Choroid plexus epithelial cell (primary cell): Measurements from ENCODE around the gene CFAP90.

Experiments
- DNase-seq: peaks from one replicate; pipeline ENCODE4 v3.0.0-alpha.2; 2010; ENCODE audit warnings: low read depth
- H3K4me3 ChIP-seq: 2 replicates; pipeline ENCODE4 v1.5.1; 2011; ENCODE audit warnings: low read depth, mild to moderate bottlenecking, control low read depth, low read length, moderate library complexity
- CTCF ChIP-seq: conservative IDR thresholded peaks from 2 replicates; pipeline ENCODE4 v1.5.1; 2011; ENCODE audit warnings: low read depth, mild to moderate bottlenecking, control low read depth, inconsistent platforms, low read length, moderate library complexity

Gene CFAP90

GRCh38 chr5:7802855-7803254 lies 48.1 kb downstream of the CFAP90 start:
- no peak overlapping the region for H3K4me3 ChIP-seq
- TF ChIP-seq CTCF = no peak
- DNase-seq = peak; percentile 64

GRCh38 chr5:7801891-7802614 lies 48.9 kb downstream of the CFAP90 start:
- no peak for TF ChIP-seq CTCF
- DNase-seq = no peak
- H3K4me3 ChIP-seq = no peak overlapping the region

GRCh38 chr5:7795306-7795705 lies 55.6 kb downstream of the CFAP90 start:
- no peak for TF ChIP-seq CTCF
- DNase-seq = no peak
- H3K4me3 ChIP-seq = no peak overlapping the region

GRCh38 chr5:7794823-7795222 lies 56.1 kb downstream of the CFAP90 start:
- no peak overlapping the region for H3K4me3 ChIP-seq
- no peak for DNase-seq
- TF ChIP-seq CTCF = no peak

- no peak for TF ChIP-seq CTCF
- DNase-seq = no peak
- H3K4me3 ChIP-seq = no peak overlapping the region
Observed at GRCh38 chr5:7794311-7794710, 56.6 kb downstream of the CFAP90 start.

- H3K4me3 ChIP-seq = no peak overlapping the region
- no peak for DNase-seq
- TF ChIP-seq CTCF = no peak
Observed at GRCh38 chr5:7793895-7794294, 57.0 kb downstream of the CFAP90 start.

- no peak for TF ChIP-seq CTCF
Observed at GRCh38 chr5:7789567-7789966, 61.4 kb downstream of the CFAP90 start.

More at GRCh38 chr5:7789567-7789966, 61.4 kb downstream of the CFAP90 start:
- DNase-seq = no peak
- no peak overlapping the region for H3K4me3 ChIP-seq
